LNCaP clone FGC (cell line): Measurements from ENCODE around the gene RRP8.

Experiments
- DNase-seq: peaks from one replicate; pipeline ENCODE4 v3.0.0-alpha.2; 2011; ENCODE audit warnings: low read depth
- H3K4me3 ChIP-seq: 2 replicates; pipeline ENCODE4 v1.5.1; 2011; ENCODE audit warnings: mild to moderate bottlenecking, low read depth, low read length, control low read depth
- TF ChIP-seq, protein P1 (sequence below): IDR thresholded peaks from 2 replicates; pipeline ENCODE4 v1.5.1; 2012; ENCODE audit warnings: mild to moderate bottlenecking; ENCODE audit not compliant: control insufficient read depth, insufficient read depth; ENCODE audit errors: extremely low read depth

RRP8 gene

DNA sequence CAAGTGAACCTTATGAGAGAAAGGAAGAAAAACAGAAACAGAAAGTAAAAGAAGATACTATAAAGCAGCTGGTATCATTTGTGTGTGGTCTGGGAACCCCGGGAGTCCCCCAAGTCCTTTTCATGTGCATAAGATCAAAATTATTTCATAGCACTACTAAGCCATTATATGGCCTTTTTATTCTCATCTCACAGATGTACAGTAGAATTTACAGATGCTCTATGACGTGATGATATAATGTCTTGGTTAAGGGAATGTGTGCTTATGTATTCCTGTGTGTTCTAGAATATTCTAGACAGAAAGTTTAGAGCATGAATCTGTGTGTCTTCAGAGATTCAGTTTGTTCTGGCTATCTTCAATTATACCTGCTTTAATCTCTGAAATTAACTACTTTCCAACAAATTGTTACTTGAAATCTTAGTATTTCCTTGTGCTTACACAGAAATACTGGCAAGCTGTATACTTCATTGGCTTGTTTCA, 24.4 kb upstream of the RRP8 start:
- no peak for DNase-seq
- H3K4me3 ChIP-seq = no peak overlapping the region
- TF ChIP-seq, protein P1, sequence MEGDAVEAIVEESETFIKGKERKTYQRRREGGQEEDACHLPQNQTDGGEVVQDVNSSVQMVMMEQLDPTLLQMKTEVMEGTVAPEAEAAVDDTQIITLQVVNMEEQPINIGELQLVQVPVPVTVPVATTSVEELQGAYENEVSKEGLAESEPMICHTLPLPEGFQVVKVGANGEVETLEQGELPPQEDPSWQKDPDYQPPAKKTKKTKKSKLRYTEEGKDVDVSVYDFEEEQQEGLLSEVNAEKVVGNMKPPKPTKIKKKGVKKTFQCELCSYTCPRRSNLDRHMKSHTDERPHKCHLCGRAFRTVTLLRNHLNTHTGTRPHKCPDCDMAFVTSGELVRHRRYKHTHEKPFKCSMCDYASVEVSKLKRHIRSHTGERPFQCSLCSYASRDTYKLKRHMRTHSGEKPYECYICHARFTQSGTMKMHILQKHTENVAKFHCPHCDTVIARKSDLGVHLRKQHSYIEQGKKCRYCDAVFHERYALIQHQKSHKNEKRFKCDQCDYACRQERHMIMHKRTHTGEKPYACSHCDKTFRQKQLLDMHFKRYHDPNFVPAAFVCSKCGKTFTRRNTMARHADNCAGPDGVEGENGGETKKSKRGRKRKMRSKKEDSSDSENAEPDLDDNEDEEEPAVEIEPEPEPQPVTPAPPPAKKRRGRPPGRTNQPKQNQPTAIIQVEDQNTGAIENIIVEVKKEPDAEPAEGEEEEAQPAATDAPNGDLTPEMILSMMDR = no peak

DNA sequence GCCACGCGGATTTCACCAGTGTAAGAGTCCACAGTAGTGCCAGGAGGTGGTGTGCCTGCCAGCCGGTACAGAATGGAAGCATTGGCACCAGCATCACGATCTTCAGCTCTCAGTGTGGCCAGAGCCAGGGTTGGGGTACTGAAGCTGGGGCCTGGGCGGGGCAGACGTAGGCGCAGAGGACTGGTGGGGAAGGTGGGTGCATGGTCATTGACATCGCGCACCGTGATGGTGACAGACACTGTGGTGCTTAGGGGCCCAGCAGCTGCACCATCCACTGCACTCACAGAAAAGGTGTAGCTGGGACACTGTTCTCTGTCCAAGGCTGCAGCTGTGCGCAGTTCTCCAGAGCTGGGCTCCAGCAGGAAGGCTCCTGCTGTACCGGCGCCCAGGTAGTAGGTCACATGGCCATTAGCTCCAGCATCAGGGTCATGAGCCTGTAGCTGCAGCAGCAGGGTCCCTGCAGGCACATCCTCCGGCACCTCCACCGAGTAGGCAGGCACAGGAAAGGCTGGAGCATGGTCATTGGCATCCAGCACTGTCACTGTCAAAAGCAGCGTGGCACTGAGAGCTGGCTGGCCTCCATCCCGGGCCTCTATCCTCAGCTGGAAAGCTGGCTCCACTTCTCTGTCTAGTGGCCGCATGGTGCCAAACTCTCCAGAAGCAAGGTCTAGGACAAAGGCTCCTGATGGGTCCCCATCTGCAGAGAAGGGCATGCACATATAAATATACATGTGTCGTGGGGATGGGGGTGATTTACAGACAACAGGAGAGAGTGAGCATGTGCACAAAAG, 23.8 kb upstream of the RRP8 start:
- no peak for DNase-seq
- no peak overlapping the region for H3K4me3 ChIP-seq
- TF ChIP-seq, protein P1 = no peak

DNA sequence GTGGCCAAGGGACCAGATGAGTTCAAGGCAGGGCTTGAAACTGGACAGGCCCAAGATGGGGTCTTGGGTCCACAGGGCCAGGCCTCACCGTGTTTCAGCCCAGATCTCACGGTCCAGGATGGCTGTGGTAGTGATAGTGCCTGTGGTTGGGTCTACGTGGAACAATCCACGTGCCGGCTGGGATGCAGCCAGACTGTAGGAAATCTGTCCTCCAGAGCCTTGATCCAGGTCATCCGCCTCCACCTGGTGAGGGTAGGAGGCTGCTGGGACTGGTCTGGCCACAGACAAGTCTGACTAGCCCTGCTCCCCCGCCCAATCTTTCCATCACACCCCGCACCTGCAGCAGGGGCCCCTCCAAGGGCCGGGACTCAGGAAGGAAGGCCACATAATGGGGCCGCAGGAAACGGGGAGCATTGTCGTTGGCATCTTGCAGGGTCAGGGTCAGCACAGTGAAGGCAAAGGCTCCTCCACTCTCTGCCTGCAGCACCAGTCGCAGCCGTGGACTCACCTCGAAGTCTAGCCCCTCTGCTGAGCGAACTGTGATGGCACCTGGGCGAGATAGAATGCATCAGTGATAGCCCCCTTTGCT, 22.5 kb upstream of the RRP8 start:
- no peak for DNase-seq
- TF ChIP-seq, protein P1 = no peak

DNA sequence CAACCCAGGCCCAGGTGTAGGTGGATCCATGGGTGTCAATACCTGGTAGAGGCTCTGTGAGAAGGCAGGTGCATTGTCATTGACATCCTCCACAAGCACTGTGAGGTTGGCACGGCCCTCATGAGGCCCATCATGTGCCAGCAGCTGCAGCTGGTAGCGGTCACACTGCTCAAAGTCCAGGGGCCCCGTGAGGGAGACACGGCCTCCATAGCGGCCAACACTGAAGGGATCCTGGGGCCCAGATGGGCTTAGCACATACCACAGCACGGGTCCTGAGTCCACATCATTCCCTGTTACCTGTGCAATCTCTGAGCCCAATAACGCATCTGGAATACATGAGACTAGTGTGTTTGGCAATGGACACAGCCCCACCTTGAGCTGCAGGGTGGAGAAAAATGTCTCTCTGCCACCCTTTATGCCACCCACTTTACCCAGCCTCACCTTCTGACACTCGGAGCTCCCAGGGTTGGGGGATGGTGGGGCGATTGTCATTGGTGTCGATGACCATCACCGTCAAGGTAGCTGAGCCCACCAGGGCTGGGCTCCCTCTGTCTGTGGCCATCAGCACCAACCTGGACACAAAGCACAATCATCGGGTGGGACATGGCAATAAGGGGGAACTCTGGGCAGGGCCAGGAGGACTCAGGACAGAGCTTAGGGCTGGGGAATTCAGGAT, 21.9 kb upstream of the RRP8 start:
- H3K4me3 ChIP-seq = no peak overlapping the region
- no peak for DNase-seq
- TF ChIP-seq, protein P1 = no peak

More for the DNA sequence above, 22.5 kb upstream of the RRP8 start:
- H3K4me3 ChIP-seq = no peak overlapping the region

DNA sequence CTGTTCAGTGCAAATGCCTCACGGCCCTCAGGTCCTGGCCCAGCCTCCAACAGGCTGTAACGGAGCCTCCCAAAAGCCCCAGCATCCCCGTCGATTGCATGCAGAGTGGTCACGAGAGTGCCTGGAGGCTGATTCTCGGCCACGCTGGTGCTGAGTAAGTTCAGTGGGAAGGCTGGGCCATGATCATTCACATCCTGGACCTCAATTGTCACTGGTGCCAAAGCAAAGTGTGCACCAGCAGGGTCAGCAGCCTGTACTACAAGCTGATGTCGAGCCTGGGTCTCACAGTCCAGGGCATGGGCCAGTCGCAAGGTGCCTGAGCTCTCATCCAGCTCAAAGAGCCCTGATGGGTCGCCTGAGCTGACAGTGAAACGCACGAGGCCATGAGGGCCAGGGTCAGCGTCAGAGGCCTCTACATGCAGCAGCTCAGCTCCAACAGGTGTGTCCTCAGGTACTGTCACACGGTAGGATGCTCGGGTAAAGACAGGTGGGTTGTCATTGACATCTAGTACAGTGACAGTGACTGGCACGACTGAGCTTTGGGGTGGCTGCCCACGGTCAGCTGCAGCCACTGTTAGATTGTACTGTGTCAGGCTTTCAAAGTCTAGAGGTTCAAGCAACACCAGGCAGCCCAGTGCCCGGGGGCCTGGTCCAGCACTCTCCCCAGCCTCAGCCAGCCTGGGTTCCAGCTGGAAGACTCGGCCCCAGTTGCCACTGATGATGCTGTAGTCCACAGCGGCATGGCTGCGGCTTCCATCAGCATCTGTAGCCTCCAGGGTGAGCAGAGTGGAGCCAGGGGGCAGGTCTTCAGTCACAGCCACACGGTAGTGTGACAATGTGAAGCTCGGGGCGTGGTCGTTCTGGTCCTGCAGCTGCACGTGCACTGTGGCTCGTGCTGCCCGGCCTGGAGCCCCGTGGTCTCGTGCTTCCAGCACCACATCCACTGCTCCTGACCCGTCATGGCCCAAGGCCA, 20.3 kb upstream of the RRP8 start:
- DNase-seq = no peak
- no peak overlapping the region for H3K4me3 ChIP-seq
- TF ChIP-seq, protein P1 = no peak
